Central memory CD8-positive, alpha-beta T cell (primary cell): ENCODE measurements around the gene AIPL1.

Experiments used
- ATAC-seq: fragments of 150-1000 bp; cut with Tn5 transposase; replicated peaks from 2 replicates; pipeline ENCODE4 v1.10.0; 2022; ENCODE audit warnings: mild to moderate bottlenecking, moderate FRiP score, moderate number of reproducible peaks; ENCODE audit not compliant: poor library complexity, severe bottlenecking; ENCODE audit errors: extremely low read depth
- DNase-seq, 2 donors: peaks; one replicate each; pipeline ENCODE4 v3.0.0; 2021; ENCODE audit warnings: low spot score in 2 of 2
- H3K27ac Mint-ChIP-seq: one replicate; pipeline ENCODE4 v1.8.0; 2022; ENCODE audit warnings: low read depth, mild to moderate bottlenecking, moderate library complexity, mixed read lengths
- H3K27me3 Mint-ChIP-seq: one replicate; pipeline ENCODE4 v1.8.0; 2022; ENCODE audit warnings: mixed read lengths
- H3K36me3 Mint-ChIP-seq: one replicate; pipeline ENCODE4 v1.8.0; 2022; ENCODE audit warnings: mild to moderate bottlenecking, moderate library complexity, mixed read lengths; ENCODE audit not compliant: insufficient read depth
- H3K4me1 Mint-ChIP-seq: one replicate; pipeline ENCODE4 v1.8.0; 2022; ENCODE audit warnings: mixed read lengths
- H3K4me3 Mint-ChIP-seq: one replicate; pipeline ENCODE4 v1.8.0; 2022; ENCODE audit warnings: mild to moderate bottlenecking, moderate library complexity, mixed read lengths
- H3K9me3 Mint-ChIP-seq: one replicate; pipeline ENCODE4 v1.8.0; 2022; ENCODE audit warnings: mixed read lengths

The AIPL1 gene

DNA sequence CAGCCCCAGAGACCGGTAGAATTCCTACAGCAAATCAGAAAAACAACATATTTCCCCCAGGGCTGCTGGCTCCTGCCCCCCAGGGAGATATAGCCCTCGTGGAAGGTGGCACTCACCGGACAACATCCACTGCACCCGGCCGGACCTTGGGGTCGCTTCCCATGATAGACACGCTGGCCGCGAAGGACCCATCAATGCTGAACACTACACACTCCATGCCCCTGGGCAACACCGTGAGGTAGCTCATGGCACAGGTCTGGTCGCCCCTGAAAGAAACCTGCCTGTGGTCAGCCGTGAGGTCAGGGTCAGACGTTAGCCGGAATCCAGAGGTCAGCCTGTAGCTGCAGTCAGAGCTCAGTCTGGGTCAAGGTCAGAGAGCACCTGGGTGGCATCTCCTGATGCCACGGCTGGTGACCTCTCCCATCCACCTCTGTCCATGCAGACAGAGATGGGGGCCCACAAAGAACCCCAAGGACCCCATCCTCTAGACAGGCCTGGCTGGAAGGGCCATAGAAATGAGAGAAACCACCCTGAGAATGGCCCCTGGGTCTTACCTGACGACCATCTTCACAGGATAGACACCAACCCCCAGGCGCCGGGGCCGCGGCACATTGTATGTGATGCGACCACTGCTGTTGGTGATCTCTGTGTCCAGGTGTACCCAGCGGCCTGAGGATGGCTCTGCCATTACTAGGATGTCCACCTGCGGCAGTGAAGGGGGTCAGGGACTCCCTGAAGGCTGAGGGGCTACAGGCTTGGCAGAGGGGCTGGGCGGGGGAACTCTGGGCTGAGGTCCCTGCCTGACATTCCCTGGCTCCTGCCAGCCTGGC, 28.9 kb upstream of the AIPL1 start:
- no peak for ATAC-seq
- H3K4me1 Mint-ChIP-seq = no peaks in the 10 kb centered on the region
- H3K27me3 Mint-ChIP-seq = peaks cover 18% of the 10 kb centered on the region
- DNase-seq = no peak
- H3K9me3 Mint-ChIP-seq = no peaks in the 10 kb centered on the region
- H3K4me3 Mint-ChIP-seq = no peak overlapping the region
- no peak overlapping the region for H3K27ac Mint-ChIP-seq
- H3K36me3 Mint-ChIP-seq = no peaks in the 10 kb centered on the region

- DNase-seq = no peak
- no peaks in the 10 kb centered on the region for H3K9me3 Mint-ChIP-seq
- no peaks in the 10 kb centered on the region for H3K36me3 Mint-ChIP-seq
- no peak overlapping the region for H3K4me3 Mint-ChIP-seq
- H3K27me3 Mint-ChIP-seq = peaks cover 18% of the 10 kb centered on the region
- H3K27ac Mint-ChIP-seq = no peak overlapping the region
- ATAC-seq = no peak
- no peaks in the 10 kb centered on the region for H3K4me1 Mint-ChIP-seq
Observed at GRCh38 chr17:6462692-6463091, 27.8 kb upstream of the AIPL1 start.

DNA sequence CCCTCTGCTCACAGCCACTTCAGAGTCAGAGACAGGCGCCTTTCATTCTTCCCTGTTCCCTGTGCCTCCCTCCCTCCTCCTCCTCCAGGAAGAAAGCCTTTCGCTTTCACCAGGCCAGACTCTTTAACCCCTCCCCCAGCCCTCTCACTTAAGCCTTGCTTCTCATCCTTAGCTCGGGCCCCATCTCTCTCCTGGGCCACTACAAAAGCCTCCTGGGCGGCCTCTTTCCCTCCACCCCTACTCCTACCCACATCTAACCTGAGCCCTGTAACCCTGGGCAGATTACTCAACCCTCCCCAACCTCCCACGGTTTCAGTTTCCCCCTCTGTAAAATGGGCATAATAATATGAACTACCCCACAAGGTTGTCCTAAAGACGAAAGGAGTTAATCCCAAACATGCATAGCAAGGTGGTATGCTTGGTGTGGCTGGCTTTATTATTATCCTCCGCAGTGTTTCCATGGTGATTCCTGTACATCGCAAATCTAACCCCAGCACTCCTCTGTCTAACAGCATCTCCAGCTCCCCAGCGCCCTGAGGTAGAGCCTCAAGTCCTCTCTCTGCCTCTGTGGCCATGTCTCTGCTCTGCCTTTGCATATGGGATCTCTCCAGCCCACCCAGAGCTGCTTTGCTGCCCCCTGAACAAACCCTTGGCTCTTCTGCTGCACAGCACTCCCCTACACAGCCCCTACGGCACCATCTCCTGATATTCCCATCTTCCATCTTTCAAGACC, 27.0 kb upstream of the AIPL1 start:
- peak overlapping the region; percentile 54 for H3K27ac Mint-ChIP-seq
- H3K4me3 Mint-ChIP-seq = no peak overlapping the region
- ATAC-seq (no peak), DNase-seq (no peak)
- H3K4me1 Mint-ChIP-seq = no peaks in the 10 kb centered on the region
- no peaks in the 10 kb centered on the region for H3K9me3 Mint-ChIP-seq
- H3K27me3 Mint-ChIP-seq = peaks cover 21% of the 10 kb centered on the region
- H3K36me3 Mint-ChIP-seq = no peaks in the 10 kb centered on the region

DNA sequence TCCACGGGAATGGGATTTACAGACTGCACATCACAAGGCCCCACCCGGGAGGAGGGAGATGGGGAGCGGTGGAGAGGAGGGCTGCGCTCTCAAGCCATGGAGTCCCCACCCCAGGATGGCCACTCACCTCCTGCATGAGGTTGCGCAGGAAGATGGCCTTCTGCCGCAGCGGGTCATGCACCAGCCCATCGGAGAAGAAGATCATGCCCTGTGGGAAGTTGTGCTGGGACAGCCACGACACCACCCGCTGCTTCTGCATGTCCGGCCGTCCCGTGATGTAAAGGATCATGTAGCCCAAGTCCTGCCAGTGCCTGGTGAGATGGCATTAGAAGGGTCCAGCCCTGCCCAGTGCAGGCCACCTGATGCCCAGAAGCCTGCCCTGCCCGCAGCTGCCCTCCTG, 26.3 kb upstream of the AIPL1 start:
- Mint-ChIP-seq H3K9me3 (no peaks in the 10 kb centered on the region), H3K27me3 (peaks cover 25% of the 10 kb centered on the region), H3K27ac (no peak overlapping the region), H3K4me1 (no peaks in the 10 kb centered on the region), H3K4me3 (no peak overlapping the region), H3K36me3 (no peaks in the 10 kb centered on the region)
- DNase-seq (no peak), ATAC-seq (no peak)

DNA sequence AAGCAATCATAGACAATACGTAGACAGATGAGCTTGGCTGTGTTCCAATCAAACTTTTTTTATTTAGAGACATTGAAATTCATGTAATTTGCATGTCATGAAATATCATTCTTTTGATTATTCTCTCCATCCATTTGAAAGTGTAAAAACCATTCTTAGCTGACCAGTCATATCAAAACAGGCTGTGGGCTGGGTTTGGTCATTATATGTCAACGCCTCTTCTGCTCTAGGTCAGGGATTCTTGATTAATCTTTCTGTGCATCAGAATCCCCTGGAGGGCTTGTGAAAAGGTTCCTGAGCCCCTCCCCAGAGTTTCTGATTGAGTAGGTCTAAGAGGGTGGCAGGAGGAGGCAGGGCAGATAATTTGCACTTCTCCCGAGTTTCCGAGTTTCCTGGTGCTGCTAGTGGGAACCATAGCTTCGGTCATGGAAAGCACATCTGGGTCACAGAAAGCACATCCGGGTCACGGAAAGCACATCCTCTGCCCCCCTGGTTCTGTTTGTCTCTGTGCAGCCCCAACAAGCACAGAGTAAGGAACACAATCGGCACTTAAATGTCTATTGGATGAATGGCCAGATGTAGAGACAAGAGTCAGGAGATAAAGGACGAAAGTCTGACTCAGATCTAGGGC, 25.7 kb upstream of the AIPL1 start:
- no peak for DNase-seq
- no peaks in the 10 kb centered on the region for H3K9me3 Mint-ChIP-seq
- no peak for ATAC-seq
- H3K4me3 Mint-ChIP-seq = no peak overlapping the region
- H3K27me3 Mint-ChIP-seq = peaks cover 19% of the 10 kb centered on the region
- no peaks in the 10 kb centered on the region for H3K4me1 Mint-ChIP-seq
- no peaks in the 10 kb centered on the region for H3K36me3 Mint-ChIP-seq
- H3K27ac Mint-ChIP-seq = no peak overlapping the region

GRCh38 chr17:6458460-6458950, 23.6 kb upstream of the AIPL1 start:
- no peaks in the 10 kb centered on the region for H3K9me3 Mint-ChIP-seq
- H3K4me1 Mint-ChIP-seq = peaks cover 2% of the 10 kb centered on the region
- ATAC-seq (no peak), DNase-seq (no peak)
- no peaks in the 10 kb centered on the region for H3K36me3 Mint-ChIP-seq
- no peak overlapping the region for H3K4me3 Mint-ChIP-seq
- peaks cover 29% of the 10 kb centered on the region for H3K27me3 Mint-ChIP-seq
- H3K27ac Mint-ChIP-seq = no peak overlapping the region

- no peak for DNase-seq
- Mint-ChIP-seq H3K27me3 (peaks cover 34% of the 10 kb centered on the region), H3K9me3 (no peaks in the 10 kb centered on the region), H3K27ac (no peak overlapping the region), H3K36me3 (peaks cover 2% of the 10 kb centered on the region), H3K4me3 (no peak overlapping the region), H3K4me1 (peaks cover 4% of the 10 kb centered on the region)
- no peak for ATAC-seq
Observed at GRCh38 chr17:6457688-6458459, 23.0 kb upstream of the AIPL1 start.

- Mint-ChIP-seq H3K27me3 (peaks cover 27% of the 10 kb centered on the region), H3K4me3 (no peak overlapping the region), H3K36me3 (peaks cover 3% of the 10 kb centered on the region), H3K27ac (no peak overlapping the region), H3K9me3 (no peaks in the 10 kb centered on the region), H3K4me1 (peaks cover 4% of the 10 kb centered on the region)
- ATAC-seq (no peak), DNase-seq (no peak)
Observed at GRCh38 chr17:6456914-6457687, 22.2 kb upstream of the AIPL1 start.

GRCh38 chr17:6456321-6456720, 21.4 kb upstream of the AIPL1 start:
- H3K36me3 Mint-ChIP-seq = peaks cover 3% of the 10 kb centered on the region
- peaks cover 4% of the 10 kb centered on the region for H3K4me1 Mint-ChIP-seq
- H3K27me3 Mint-ChIP-seq = peaks cover 32% of the 10 kb centered on the region
- no peaks in the 10 kb centered on the region for H3K9me3 Mint-ChIP-seq
- no peak for ATAC-seq
- H3K4me3 Mint-ChIP-seq = peak overlapping the region; percentile 19
- no peak for DNase-seq
- H3K27ac Mint-ChIP-seq = no peak overlapping the region

DNA sequence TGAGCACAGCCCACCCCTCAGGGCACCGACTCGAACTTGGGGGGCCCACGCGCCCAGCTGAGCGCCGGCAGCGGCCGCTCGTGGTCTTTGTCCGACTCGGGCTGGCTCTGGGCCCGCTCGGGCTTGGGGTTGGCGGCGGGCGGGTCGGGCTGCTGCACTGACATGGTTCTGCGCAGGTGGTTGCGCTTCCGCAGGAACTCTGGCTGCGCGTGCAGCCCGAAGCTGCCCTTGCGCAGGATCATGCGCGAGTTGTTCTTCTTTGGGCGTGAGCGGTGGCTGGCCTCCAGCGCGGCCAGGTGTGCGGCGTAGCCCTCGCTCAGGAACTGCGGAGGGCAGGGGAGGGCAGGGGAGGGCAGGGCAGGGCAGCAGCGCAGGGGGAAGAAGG, 20.4 kb upstream of the AIPL1 start:
- Mint-ChIP-seq H3K9me3 (no peaks in the 10 kb centered on the region), H3K4me3 (no peak overlapping the region), H3K27me3 (peaks cover 35% of the 10 kb centered on the region), H3K4me1 (peaks cover 4% of the 10 kb centered on the region), H3K36me3 (peaks cover 3% of the 10 kb centered on the region), H3K27ac (no peak overlapping the region)
- DNase-seq = no peak
- ATAC-seq = peak; percentile 83

- peaks cover 3% of the 10 kb centered on the region for H3K36me3 Mint-ChIP-seq
- peak overlapping the region; percentile 41 for H3K4me3 Mint-ChIP-seq
- H3K9me3 Mint-ChIP-seq = no peaks in the 10 kb centered on the region
Observed at GRCh38 chr17:6454495-6455320, 19.8 kb upstream of the AIPL1 start.

More at GRCh38 chr17:6454495-6455320, 19.8 kb upstream of the AIPL1 start:
- no peak for ATAC-seq
- peaks cover 4% of the 10 kb centered on the region for H3K4me1 Mint-ChIP-seq
- DNase-seq = no peak
- no peak overlapping the region for H3K27ac Mint-ChIP-seq
- peaks cover 35% of the 10 kb centered on the region for H3K27me3 Mint-ChIP-seq
